ENCODE data around the gene OSTF1.

OSTF1 gene

DNA sequence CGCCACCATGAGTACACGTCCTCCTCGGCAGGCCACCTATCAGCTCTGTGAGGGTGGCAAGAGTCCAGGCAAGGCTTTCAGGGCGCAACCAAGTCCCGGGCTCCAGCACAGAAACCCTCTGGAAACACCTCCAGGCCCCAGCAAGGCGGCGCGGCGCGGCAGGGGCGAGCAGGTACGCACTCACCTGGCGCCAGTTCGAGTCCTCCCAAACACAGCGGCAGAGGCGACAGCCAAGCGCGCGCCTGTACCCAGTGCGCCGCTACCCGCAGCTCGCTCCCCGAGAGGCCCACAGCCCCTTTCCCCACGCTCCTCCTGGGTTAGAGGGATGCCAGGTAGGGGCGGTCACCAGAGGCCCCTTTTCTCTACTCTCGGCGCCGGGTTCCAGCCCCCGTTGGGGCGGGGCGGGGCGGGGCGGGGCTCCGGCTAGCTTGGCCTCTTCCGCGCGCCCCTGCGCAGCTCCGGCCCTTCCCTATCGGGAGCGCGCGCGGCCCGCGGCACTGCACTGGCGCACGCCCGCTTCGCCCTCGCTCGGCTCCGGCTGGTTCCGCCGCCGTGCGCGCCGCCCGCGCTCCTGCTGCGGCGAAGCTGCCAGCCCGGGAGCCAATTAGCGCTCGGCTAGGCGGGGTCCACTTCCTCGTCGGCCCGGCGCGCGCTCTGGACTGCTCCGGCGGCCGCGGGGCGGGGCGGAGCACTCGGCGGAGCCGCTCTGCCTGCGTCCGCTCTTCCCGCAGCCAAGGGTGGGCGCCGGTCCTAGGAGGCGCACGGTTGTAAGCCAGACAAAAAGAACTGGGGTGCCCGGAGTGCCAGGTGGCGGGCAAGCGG, at the start of gene OSTF1, which contains the start of gene NMRK1:
OSTF1 (plus strand) TSS at position 691 of the 822 bp plus-strand sequence. CDS start 179 bp downstream, outside the sequence.
NMRK1 (minus strand) TSS at position 332 of the 822 bp plus-strand sequence. CDS start 5,040 bp downstream, outside the sequence.
- in situ Hi-C loops (cut with MboI; ENCODE audit: low sequenced_read_pairs), result no loop called here

GRCh38 chr9:75039009-75039408, 49.3 kb upstream of the OSTF1 start:
- in situ Hi-C loops (cut with MboI; ENCODE audit: low sequenced_read_pairs), result no loop called here

DNA sequence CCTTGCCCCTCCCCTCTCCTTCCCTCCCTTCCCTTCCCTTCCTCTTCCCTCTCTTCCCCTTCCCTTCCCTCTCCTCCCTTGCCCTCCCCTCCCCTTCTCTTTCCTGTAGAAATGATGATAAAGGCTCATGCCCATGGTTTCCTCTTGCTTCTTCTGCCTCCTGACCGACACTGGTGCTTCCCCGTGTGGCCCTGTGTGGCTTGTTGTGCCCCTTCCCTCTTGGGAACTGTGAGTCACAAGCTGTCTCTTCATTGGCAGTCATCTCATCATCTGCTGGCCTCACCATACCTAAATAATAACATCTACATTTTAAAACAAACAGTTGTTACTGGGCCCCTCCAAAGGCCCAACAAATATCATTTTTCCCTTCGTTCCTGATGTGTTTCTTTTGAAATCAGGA, 48.5 kb upstream of the OSTF1 start:
- in situ Hi-C loops (cut with MboI; ENCODE audit: low sequenced_read_pairs), result no loop called here

- in situ Hi-C loops (cut with MboI; ENCODE audit: low sequenced_read_pairs), result no loop called here
These were observed 47.3 kb upstream of the OSTF1 start for GRCh38 chr9:75041041-75041440.

- in situ Hi-C loops (cut with MboI; ENCODE audit: low sequenced_read_pairs), result no loop called here
These were observed 41.5 kb upstream of the OSTF1 start for GRCh38 chr9:75046725-75047345.

GRCh38 chr9:75047506-75047905, 40.8 kb upstream of the OSTF1 start:
- in situ Hi-C loops (cut with MboI; ENCODE audit: low sequenced_read_pairs), result no loop called here

GRCh38 chr9:75051285-75051684, 37.0 kb upstream of the OSTF1 start:
- in situ Hi-C loops (cut with MboI; ENCODE audit: low sequenced_read_pairs), result no loop called here

DNA sequence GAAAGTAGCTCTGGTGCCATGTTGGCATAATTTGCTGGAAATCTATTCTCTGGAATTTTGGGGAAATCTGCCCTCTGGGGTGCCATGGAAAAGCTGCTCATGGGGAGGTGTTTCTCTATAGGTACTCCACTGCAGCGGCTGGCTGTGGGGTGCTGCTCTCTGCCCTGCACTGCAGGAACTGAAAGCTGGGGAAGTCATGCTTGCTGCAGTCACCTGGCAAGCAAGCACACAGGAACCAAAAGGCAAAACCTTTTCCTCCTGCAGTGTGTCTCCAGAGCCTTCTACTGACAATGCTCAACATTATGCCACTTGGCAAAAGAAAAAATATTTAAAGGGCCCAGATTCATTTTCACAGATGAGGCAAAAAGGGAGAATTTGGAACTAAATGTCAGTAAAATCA, 34.4 kb upstream of the OSTF1 start:
- in situ Hi-C loops (cut with MboI; ENCODE audit: low sequenced_read_pairs), result no loop called here

DNA sequence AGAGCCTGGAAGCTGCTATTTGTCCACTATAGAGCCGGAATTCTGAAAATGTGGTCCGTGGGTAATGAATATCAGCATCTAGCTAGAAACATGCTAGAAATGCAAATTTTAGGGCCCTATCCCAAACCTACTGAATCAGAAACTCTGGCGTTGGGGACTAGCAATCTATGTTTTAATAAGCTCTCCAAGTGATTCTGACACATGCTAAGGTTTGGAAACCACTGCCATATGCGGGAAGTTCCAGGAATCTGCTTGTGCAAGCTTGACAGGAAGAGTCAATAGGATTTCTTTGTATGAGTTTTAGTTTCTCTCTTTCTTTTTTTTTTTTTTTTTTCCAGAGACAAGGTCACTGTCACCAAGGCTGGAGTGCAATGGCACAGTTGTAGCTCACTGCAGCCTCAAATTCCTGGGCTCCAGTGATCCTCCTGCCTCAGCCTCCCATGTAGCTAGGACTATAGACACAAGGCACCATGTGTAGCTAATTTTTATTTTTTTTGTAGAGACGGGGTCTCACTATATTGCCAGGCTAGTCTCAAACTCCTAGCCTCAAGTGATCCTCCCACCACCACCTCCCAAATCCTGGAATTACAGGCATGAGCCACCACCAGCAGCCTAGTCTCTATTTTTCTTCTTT, 33.8 kb upstream of the OSTF1 start:
- in situ Hi-C loops (cut with MboI; ENCODE audit: low sequenced_read_pairs), result no loop called here

DNA sequence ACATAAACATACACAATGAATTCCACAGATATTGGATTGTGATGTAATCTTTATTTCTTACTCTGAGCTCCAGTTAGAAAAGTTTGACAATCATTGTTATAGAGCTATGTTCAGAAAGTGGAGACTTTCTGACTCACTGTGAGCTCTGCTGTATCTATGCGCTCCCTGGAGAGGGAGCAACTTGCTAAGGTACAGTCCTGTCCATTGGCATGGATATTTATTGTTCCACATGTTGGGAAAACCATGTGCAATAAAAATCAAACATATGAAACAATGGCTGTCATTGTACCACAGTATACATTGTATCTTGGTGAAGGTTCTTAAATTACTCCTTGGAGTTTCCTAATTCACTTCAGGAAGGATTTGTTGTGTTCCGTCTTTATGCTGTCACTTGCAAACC, 27.1 kb upstream of the OSTF1 start:
- in situ Hi-C loops (cut with MboI; ENCODE audit: low sequenced_read_pairs), result no loop called here

DNA sequence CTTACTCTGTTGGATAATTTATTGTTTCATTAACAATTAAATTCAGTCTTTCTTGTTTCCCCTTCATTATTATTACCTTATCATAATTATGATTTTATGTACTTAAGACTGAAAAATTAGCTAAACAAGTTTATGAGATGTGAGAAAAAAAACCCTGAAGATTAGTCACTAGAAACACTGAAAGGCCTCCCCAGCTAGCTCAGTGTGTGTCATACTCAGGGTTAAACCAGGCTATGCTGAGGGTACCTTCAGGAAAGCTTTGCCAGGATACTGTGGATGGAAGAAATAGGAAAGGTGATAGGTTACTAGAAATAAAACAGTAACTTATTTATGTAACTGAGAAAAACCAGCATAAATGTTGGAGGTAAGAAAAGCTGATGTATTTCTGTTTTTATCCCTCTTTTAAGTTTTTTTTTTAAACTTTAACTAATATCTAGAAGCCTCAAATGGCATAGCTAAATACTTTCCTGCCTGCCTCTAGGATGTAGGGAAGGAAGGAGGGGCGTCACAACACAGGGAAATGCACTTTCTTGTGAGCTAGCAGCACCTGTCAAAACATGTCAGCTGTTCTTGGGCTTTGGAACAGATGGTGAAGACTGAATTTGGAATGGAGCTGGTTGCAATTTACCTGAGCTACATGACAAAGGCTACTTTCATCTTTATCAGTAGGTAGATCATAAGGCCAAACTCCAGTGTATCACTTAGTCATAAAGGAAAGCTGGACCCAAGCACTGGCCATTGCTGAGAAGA, 24.6 kb upstream of the OSTF1 start:
- in situ Hi-C loops (cut with MboI; ENCODE audit: low sequenced_read_pairs), result no loop called here

GRCh38 chr9:75064307-75065025, 23.8 kb upstream of the OSTF1 start:
- in situ Hi-C loops (cut with MboI; ENCODE audit: low sequenced_read_pairs), result no loop called here

GRCh38 chr9:75065510-75065909, 22.8 kb upstream of the OSTF1 start:
- in situ Hi-C loops (cut with MboI; ENCODE audit: low sequenced_read_pairs), result no loop called here

GRCh38 chr9:75067894-75068293, 20.4 kb upstream of the OSTF1 start:
- in situ Hi-C loops (cut with MboI; ENCODE audit: low sequenced_read_pairs), result no loop called here

DNA sequence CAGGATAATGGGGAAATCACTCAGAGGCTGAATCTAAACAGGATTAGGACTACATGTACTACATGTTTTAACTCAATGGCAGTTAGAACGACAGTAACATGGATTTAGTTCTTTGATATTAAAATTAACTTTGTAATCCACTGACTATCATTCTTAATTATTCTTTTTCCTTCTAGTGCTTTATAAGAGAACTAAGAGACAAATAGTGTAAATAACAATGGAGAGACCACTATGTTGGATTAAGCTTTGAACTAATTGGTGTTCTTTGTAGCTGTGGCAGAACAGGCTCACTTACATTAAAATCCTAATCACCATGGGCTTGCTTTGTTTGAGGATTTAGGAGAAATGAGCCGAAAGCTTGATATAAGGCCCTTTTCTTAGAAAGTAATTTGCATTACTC, 19.1 kb upstream of the OSTF1 start:
- in situ Hi-C loops (cut with MboI; ENCODE audit: low sequenced_read_pairs), result no loop called here

- in situ Hi-C loops (cut with MboI; ENCODE audit: low sequenced_read_pairs), result no loop called here
These were observed 16.7 kb upstream of the OSTF1 start for GRCh38 chr9:75071530-75072122.

DNA sequence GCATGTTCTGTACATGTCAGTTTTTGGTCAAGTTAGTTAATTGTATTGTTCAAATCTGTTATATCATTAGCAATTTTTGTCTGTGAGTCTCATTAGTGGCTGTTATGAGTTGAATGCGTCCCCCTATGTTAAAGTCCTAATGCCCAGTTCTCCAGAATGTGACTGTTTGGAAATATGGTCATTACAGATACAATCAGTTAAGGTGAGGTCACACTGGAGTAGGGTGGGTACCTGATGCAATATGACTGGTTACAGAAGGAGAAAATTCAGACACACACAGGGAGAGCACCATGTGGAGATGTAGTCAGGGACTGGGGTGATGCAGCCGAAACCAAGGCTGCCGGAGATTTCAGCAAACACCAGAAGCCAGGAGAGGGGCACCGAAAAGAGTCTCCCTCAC, 15.4 kb upstream of the OSTF1 start:
- in situ Hi-C loops (cut with MboI; ENCODE audit: low sequenced_read_pairs), result no loop called here

DNA sequence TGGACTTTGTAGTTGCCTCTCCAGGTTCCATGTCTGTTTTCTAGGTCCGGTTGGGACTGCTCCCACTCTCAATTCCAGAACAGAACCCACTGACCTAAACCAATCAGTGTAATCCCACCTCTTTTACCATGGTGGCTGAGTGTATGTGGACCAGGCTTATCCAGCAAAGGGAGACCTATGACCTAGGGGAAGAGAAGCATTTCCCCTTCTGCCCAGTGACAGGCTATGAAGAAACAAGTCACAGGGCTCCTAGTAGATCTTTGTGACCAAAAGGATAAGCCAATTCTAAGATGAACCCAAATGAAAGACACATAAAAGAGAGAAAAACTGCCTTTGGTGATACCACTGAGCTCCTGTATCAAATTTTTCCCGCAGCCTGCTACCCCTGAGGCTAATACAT, 6.7 kb upstream of the OSTF1 start:
- in situ Hi-C loops (cut with MboI; ENCODE audit: low sequenced_read_pairs), result no loop called here

- in situ Hi-C loops (cut with MboI; ENCODE audit: low sequenced_read_pairs), result no loop called here
These were observed 4.9 kb upstream of the OSTF1 start for GRCh38 chr9:75083188-75083970.

All from HL-60/S4 treated with retinoic acid at 250 ng/mL for 4 days and 3 days (cell line).